ENCODE measurements around the gene ZSWIM2.
"Not testable (repeated sequence)": the region's sequence is repeated elsewhere in the genome, so short reads cannot be mapped to it uniquely, and the experiment has no call there.

- TF ChIP-seq EZH2 (IDR thresholded peaks at IDR 0.05); SP1 (IDR thresholded peaks at IDR 0.05; ENCODE audit: low read depth); POLR2A (IDR thresholded peaks at IDR 0.05; ENCODE audit: borderline replicate concordance, extremely low read depth, insufficient read depth, insufficient read length); YY1 (IDR thresholded peaks at IDR 0.05; ENCODE audit: extremely low read depth, insufficient replicate concordance, low read depth, low read length); CEBPB (IDR thresholded peaks at IDR 0.05; ENCODE audit: low read depth); JUND (IDR thresholded peaks at IDR 0.05); EGR1 (IDR thresholded peaks at IDR 0.05; ENCODE audit: low read depth); EZH2phosphoT487 (IDR thresholded peaks at IDR 0.05; ENCODE audit: borderline replicate concordance): not testable (repeated sequence)
- TF ChIP-seq, protein P1, sequence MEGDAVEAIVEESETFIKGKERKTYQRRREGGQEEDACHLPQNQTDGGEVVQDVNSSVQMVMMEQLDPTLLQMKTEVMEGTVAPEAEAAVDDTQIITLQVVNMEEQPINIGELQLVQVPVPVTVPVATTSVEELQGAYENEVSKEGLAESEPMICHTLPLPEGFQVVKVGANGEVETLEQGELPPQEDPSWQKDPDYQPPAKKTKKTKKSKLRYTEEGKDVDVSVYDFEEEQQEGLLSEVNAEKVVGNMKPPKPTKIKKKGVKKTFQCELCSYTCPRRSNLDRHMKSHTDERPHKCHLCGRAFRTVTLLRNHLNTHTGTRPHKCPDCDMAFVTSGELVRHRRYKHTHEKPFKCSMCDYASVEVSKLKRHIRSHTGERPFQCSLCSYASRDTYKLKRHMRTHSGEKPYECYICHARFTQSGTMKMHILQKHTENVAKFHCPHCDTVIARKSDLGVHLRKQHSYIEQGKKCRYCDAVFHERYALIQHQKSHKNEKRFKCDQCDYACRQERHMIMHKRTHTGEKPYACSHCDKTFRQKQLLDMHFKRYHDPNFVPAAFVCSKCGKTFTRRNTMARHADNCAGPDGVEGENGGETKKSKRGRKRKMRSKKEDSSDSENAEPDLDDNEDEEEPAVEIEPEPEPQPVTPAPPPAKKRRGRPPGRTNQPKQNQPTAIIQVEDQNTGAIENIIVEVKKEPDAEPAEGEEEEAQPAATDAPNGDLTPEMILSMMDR (IDR thresholded peaks at IDR 0.05 in 2 of 3, conservative IDR thresholded peaks at IDR 0.05 in 1 of 3; ENCODE audit: borderline replicate concordance in 1 of 3, insufficient read depth in 1 of 3, low read depth in 2 of 3, low read length in 2 of 3) = not testable (repeated sequence)
- TF ChIP-seq, protein P2, sequence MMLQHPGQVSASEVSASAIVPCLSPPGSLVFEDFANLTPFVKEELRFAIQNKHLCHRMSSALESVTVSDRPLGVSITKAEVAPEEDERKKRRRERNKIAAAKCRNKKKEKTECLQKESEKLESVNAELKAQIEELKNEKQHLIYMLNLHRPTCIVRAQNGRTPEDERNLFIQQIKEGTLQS (IDR thresholded peaks at IDR 0.05) = not testable (repeated sequence)
- TF ChIP-seq, protein P3, sequence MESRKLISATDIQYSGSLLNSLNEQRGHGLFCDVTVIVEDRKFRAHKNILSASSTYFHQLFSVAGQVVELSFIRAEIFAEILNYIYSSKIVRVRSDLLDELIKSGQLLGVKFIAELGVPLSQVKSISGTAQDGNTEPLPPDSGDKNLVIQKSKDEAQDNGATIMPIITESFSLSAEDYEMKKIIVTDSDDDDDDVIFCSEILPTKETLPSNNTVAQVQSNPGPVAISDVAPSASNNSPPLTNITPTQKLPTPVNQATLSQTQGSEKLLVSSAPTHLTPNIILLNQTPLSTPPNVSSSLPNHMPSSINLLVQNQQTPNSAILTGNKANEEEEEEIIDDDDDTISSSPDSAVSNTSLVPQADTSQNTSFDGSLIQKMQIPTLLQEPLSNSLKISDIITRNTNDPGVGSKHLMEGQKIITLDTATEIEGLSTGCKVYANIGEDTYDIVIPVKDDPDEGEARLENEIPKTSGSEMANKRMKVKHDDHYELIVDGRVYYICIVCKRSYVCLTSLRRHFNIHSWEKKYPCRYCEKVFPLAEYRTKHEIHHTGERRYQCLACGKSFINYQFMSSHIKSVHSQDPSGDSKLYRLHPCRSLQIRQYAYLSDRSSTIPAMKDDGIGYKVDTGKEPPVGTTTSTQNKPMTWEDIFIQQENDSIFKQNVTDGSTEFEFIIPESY (IDR thresholded peaks at IDR 0.05; ENCODE audit: extremely low read depth, insufficient replicate concordance, low read length) = not testable (repeated sequence)
- TF ChIP-seq, protein P4, sequence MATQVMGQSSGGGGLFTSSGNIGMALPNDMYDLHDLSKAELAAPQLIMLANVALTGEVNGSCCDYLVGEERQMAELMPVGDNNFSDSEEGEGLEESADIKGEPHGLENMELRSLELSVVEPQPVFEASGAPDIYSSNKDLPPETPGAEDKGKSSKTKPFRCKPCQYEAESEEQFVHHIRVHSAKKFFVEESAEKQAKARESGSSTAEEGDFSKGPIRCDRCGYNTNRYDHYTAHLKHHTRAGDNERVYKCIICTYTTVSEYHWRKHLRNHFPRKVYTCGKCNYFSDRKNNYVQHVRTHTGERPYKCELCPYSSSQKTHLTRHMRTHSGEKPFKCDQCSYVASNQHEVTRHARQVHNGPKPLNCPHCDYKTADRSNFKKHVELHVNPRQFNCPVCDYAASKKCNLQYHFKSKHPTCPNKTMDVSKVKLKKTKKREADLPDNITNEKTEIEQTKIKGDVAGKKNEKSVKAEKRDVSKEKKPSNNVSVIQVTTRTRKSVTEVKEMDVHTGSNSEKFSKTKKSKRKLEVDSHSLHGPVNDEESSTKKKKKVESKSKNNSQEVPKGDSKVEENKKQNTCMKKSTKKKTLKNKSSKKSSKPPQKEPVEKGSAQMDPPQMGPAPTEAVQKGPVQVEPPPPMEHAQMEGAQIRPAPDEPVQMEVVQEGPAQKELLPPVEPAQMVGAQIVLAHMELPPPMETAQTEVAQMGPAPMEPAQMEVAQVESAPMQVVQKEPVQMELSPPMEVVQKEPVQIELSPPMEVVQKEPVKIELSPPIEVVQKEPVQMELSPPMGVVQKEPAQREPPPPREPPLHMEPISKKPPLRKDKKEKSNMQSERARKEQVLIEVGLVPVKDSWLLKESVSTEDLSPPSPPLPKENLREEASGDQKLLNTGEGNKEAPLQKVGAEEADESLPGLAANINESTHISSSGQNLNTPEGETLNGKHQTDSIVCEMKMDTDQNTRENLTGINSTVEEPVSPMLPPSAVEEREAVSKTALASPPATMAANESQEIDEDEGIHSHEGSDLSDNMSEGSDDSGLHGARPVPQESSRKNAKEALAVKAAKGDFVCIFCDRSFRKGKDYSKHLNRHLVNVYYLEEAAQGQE (IDR thresholded peaks at IDR 0.05; ENCODE audit: low read depth) = not testable (repeated sequence)
Measured at GRCh38 chr2:186798604-186799003, 50.4 kb downstream of the ZSWIM2 start.

Measured in HCT116 (cell line).